HG03442 (cell line): Measurements from ENCODE around the gene PPP1R12C.

ENCODE experiments used
- ATAC-seq: cut with Tn5 transposase; IDR thresholded peaks from one replicate; pipeline ENCODE4 v1.9.1; 2021; ENCODE audit warnings: mild to moderate bottlenecking, moderate library complexity; ENCODE audit not compliant: unreplicated experiment

The PPP1R12C gene

DNA sequence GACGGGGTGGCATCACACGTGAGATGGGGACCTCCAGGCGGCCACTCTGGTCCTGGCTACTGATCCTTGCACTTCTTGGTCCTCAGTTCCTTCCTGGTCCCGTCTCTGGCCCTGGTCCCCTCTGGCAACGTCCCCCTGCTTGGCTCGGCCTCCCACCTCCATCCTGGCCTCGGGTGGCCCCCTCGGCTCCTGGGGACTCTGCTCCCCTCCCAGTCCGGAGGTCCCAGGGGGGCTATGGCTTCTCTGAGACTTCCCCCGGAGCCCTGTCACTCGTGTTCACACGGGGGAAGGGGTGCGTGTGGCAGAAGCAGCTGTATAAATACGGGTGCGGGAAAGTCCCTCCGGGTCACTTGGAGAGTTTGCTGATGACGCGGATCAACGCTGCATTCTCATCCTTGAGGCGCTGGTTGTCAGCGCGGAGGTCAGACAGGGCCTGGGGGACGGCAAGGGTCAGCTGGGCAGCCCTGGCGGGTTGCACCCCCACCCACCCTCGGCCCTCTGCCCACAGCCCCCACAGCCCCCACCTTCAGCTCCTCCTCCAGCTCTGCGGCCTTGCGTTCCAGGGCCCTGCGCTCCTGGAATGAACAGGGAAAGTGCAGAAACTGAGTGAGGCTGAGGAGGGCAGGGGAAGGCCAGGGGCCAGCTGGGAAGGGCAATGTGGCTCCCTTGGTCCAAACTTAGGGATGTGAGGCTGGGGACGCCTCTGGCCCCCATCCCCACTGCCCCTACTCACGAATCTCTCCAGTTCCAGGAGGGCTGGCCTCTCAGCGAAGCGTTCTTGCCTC, 26.1 kb downstream of the PPP1R12C start:
- ATAC-seq, result no peak

DNA sequence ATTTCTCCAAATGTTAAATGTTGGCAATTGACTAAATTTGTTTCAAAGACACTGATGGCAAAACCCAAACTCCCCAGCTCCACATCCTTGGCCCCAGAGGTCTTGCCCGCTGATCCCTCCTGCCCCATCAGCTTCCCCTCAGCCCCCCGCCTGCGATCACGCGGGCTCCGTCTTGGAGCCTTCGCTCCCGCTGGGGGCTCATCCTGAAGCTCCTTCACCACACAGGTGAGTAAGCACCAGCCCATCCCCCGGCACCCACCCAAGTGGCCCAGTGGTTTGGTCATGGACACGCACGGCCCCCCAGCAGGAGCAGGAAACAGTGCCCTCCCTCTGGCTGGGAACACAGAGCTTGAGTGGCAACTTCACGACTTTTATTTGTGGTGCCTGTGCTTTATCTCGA, 26.9 kb downstream of the PPP1R12C start:
- no peak for ATAC-seq

DNA sequence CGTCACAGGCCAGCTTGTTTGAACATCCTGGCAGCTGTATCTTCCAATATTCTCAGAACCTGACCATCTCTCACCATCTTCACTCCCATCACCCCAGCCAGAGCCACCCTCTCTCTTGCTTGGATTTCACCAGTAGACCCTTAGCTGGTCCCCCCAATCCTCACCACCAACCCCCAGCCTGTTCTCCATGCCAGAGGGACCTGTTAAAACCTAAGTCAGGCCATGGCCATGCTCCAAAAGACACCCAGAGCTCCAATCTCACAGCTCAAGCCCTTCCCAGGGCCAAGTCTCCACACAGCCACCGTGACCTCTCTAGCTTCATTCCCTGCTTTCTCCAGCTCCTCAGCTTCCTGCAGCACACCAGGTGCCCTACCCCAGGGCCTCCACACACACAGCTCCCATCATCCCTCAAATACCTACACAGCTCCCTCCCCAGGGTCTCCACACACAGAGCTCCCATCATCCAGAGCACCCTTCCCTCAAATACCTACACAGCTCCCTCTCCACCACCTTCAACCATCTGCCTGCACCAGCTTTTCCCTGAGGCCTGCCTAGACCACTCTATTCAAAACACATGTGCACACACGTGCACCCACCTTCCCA, 28.0 kb downstream of the PPP1R12C start:
- no peak for ATAC-seq

DNA sequence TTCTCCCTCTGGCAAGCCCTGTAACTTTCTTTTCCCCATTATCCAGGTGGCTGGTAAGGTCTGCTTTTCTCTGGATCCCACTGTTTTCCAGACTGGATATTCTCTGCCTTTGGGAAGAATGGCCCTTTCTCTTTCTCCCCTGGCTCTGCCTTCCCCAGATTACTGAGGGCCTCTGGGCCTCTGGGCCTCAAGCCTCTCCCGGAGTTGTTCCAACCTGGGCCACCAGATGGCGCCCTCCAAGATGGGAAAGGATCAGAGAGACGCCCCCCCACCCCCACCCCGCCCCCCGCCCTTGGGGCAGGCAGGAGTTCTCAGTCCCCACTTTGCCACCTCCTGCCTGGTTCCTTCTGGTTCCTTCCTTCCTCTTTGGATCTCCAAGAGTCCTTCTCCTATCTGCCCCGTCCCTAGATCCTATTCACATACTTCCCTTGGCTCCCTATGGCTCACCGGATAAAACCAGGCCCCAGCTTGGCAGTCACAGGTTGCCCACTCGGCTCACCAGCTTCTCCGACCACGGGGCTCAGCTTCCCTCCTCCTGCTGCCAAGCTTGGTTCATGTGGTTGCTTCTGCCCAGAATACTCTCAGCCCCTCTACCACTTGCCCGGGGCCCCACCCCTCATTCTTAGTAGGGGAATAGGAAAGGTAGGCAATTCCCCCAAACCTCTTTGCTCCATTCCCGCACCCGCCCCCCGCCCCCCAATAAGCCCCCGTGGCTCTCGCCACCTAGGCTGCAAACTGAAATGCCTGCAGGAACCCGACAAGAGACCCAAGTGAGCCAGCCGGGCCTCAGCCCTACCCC, 28.7 kb downstream of the PPP1R12C start:
- ATAC-seq, result no peak

DNA sequence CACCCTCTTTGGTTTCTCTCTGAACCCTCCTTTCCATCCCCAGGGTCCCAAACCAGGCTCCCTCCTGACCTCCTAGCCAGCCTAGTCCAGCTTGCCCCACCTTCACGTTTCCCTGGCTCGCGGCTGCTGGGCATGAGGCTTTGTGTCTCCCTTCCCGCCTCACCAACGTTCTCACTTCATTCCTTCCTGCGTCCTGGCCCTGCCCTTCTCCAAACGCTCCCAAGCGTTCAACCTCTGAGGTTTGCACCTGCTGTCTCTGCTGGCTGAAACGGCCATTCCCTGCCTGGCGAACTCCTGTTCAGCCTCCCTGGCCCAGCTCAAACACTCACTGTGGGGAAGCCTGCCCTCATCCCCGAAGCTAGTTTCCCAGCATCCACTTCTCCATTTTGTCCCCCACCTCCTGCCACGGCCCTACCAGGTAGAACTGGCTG, 29.4 kb downstream of the PPP1R12C start:
- no peak for ATAC-seq

DNA sequence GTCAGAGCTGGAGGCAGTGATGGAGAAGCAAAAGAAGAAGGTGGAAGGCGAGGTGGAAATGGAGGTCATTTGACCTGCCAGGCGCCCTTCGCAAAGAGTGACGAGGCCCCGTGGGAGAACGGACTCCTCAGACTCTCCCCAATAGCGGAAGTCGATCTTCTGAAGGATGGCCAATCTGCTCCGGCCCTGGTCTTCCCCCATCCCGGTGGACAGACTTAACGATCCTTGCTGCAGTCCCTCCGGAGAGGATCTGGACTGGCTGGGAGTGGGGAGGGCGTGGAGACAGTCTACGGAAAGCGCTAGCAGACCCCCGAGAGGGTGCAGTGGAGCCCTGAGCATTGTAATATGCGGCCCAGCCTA, 29.9 kb downstream of the PPP1R12C start:
- no peak for ATAC-seq

DNA sequence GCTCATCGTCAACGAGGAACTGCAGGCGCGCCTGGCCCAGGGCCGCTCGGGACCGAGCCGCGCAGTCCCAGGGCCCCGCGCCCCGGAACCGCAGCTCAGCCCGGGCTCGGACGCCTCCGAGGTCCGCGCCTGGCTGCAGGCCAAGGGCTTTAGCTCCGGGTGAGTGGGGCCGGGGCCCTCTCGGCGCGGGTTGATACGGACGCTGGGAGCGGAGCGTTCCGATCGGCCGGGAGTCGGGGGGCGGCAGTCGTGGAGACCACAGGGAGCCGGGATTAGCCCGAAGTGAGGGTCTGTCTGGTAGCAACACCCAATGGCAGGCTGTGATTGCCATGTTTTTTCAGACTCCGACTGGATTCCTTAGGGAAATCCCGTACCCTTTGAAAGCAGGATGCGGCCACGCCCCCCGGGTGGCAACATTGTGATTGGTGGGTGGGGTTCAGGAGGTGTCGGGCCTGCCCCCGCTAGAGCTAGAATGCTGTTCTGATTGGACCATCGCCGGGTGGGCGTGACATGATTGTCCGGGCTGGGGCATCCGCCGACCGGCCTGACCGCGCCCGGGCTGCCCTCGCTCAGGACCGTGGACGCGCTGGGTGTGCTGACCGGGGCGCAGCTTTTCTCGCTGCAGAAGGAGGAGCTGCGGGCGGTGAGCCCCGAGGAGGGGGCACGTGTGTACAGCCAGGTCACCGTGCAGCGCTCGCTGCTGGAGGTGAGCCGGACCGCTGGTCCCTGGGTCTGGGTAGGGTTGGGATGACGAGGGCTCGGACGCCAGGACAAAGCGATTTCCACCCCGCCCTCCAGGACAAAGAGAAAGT, 30.5 kb downstream of the PPP1R12C start:
- no peak for ATAC-seq

DNA sequence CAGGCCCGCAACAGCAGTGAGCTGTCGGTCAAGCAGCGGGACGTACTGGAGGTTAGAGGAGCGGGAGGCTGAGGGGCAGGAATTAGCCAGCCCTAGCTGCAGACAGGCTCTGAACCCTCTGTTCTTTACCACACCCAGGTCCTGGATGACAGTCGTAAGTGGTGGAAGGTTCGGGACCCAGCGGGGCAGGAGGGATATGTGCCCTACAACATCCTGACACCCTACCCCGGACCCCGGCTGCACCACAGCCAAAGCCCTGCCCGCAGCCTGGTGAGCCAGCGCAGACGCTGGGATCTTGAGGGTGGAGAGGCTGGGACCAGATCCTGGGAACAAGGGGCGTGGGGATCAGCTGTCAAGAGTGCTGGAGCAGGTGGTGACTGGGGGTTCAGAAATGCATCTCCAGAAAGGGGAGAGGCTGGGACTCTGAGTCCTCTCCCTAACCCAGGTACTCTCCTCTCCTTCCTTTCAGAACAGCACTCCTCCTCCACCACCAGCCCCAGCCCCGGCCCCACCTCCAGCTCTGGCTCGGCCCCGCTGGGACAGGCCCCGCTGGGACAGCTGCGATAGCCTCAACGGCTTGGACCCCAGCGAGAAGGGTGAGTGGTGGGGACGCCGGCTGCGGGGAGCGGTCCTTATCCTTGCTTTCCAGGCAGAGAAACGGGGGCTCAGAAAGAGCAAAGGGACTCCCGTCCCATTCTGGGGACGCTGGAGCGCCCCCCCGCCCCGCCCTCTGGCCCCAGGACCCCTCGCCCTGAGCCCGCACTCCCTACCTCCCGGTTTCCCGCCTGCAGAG, 31.3 kb downstream of the PPP1R12C start:
- no peak for ATAC-seq

DNA sequence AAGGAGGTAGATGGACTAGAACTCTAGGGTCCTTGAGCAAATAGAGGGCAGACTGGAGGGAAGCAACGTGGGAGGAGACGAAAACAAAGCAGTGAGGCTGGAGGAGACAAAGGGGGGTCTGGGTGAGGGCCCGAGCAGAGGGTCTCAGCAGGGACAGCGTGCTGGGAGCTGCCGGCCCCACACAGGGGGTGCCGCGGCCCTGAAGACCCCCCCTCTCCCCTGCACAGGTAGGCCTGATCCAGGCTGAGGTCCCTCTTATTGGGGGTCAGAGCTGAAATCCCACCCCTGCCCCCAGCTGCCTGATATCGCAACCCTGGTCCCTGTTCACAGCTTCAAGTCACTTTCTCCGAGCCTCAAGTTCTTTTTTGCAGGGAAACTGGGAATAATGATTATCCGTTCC, 33.0 kb downstream of the PPP1R12C start:
- no peak for ATAC-seq

DNA sequence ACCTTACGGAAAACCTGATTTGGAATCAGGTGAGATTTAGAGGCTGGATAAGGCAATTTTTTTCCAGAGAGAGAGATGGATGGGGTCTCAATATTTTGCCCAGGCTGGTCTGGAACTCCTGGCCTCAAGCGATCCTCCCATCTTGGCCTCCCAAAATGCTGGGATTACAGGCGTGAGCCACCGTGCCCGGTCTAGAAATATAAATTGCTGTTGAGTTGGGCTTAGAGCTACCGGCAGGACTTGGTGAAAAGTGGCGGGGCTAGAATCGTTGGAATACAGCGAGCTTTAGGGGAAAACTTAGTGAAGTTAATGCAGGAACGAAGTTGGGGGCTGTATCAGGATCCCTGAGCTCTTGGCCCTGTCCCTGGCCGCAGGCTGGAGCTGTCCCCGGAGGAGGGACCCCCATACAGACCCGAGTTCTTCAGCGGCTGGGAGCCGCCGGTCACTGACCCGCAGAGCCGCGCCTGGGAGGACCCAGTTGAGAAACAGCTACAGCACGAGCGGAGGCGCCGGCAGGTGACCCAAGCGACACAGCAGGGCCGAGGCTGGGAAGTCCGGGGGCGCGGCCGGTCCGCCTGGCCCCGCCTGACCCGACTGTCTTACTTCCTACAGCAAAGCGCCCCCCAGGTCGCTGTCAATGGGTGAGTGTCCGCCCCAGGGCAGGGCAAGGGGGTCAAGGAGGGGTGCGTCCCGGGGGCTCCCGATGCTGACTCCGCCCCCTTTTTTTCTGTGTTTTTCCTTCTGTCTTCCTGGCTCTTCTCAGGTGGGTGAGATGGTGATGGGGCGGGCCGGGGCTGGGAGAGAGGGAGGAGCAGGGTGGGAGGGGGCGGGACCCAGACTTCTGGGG, 34.2 kb downstream of the PPP1R12C start:
- ATAC-seq, result no peak

DNA sequence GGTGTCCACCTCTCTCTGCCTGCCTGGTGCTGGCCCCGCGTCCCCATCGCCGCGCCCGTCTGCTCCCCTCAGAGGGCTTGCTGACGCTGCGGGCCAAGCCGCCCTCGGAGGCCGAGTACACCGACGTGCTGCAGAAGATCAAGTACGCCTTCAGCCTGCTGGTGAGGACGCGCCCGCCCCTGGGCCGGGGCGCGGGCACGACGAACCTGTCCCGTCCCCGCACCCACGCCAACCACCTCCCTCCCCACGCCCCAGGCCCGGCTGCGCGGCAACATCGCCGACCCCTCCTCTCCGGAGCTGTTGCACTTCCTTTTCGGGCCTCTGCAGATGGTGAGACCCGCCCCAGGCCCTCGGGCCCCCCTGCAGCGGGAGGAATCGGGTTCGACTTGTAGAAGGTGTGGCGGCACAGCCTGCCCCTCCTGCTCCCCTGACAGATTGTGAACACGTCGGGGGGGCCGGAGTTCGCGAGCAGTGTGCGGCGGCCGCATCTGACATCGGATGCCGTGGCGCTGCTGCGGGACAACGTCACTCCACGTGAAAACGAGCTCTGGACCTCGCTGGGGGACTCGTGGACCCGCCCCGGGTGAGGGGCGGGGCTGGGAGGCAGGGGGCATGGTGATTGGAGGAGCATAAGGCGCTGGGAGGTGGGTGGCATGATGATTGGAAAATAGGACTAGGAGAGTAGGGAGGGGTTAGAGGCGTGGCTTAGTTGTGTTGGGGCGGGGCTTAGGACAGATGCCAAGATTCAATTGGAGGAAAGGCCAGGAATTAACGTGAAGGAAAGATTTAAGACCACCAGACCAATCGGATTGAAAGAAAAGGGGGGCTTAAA, 35.2 kb downstream of the PPP1R12C start:
- no peak for ATAC-seq

DNA sequence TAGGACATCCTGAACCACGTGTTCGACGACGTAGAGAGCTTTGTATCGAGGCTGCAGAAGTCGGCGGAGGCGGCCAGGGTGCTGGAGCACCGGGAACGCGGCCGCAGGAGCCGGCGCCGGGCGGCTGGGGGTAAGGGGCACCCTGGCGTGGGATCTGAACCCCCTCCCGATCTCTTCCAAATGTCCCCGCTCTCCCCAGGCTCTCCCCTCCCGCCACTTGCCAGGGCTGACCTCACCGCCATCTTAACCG, 35.7 kb downstream of the PPP1R12C start:
- no peak for ATAC-seq

DNA sequence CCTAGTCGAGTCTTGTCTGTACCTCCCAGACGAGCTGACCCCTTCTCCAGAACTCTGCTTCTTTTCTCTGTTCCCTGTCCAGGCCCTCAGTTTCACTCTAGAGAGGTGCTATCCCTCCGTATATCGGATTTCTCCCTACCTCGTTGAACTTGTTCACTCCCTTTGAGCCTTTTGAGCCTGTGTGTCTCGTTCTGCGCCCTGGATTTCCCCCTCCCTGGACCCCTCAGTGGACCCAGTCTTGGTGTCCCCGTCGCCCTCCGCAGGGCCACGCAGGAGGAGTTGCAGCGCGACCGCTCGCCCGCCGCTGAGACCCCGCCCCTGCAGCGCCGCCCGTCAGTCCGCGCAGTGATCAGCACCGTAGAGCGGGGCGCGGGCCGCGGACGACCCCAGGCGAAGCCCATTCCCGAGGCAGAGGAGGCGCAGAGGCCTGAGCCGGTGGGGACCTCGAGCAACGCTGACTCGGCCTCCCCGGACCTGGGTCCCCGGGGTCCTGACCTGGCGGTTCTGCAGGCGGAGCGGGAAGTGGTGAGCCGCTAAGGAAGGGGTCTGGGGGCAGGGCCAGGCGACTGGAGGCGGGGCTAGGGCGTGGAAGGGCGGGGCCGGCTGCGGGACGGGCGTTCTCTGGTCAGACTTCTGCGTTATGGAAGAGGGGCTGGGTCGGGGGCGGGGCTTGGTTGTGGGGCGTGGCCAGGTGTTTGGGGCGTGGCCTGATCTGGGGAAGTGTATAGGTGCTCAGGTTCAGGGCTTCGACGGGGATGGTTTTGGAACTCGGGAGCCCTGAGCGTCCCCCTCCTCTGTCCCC, 36.3 kb downstream of the PPP1R12C start:
- ATAC-seq, result no peak

DNA sequence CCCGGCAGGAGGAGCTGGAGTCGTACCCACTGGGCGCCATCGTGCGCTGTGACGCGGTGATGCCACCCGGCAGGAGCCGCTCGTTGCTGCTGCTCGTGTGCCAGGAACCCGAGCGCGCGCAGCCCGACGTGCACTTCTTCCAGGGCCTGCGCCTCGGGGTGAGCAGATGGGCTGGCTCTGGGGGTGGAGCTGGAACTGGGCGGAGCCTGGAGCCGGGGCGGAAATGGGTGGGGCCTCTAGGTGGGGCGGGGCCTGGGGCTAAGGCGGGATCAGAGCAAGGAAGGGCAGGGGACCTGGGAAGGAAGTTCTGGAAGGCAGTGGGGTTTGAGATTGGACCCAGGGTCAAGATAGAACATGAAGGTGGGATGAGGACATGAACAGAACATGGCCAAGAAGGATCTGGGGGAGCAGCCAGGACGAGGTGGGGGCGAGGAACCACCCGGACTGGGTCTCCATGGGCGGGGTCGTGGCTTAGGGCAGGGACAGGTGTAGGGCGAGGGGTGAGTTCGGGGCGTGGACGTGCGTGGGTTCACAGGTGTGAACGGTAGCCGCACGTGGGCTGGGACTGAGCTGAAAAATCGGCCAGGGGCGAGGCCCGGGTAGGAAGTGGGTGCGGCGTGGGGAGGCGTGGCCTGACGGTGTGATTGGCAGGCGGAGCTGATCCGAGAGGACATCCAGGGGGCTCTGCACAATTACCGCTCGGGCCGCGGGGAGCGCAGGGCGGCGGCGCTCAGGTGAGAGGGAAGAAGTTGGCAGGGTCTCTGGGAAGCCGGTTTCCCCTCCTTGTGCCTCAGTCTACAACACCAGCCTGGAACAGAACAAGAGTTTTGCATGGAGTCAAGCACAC, 37.1 kb downstream of the PPP1R12C start:
- no peak for ATAC-seq

DNA sequence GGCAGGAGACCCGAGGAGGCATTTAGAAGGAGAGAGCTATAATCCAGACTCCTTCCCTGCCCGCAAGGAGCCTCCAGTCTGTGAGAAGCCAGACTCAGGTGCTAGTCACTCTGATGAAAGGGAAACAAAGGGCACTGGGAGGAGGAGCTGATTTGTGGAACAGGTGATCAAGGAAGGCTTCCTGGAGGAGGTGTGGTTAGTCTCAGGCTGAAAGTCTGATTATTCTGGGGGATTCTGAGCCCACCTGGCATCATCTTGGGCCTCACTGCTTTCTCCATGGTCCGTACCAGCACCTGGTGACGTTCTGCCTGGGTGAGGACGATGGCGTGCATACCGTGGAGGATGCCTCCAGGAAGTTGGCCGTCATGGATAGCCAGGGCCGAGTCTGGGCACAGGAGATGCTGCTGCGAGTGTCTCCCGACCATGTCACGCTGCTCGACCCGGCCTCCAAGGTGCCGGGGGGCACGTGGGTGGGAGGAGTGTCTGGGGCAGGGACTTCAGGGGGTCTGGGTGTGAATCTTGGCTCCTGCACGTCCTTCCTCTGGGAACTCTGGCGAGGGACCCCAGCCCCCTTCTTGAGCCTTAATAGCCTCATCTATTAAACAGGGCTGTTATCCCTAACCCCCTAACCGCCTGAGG, 37.9 kb downstream of the PPP1R12C start:
- no peak for ATAC-seq

DNA sequence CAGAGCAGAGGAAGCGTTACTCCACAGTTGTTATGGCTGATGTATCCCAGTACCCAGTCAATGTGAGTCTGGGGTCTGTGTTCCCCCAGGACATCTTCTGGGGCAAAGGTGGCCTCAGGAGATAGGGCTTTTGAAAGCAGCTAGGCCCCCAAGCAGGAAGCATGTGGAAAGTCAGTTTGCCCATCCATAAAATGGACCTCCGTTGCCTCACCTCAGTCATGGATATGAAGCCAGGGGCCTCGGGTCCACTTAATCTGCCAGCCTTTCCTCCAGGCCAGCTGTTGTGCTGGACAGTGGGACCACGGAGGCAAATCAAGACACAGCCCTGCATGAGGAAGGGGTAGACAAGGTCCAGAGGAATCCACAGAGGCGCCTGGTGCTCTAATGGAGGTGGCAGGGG, 38.4 kb downstream of the PPP1R12C start:
- no peak for ATAC-seq

DNA sequence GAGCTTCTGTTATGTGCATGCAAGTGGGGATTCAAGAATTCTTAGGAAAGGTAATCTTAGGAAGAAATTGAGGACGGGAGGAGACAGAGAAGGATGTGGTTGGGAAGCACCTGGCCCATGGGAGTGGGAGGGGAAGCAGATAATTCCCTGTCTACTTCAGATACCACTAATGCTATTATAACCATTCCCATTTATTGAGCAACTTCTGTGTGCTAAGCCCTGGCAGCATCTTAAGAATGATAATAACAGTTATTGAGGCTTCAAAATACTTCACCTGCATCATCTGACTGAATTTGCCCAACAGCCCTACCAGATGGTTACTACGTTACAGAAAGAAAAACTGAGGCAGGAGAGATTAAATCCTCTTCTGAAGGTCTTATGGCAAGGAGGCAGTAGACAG, 40.3 kb downstream of the PPP1R12C start:
- no peak for ATAC-seq
